ENCODE results near the gene SPSB4. TPM values are rescaled to one million over a fixed set of nuclear protein-coding genes. Genes with fewer than 3 reads are reported as not detected.

SPSB4 gene
- total and polyA plus RNA-seq, 2 of the 8 experiments (the other 6 are each of a cell fraction or from before 2014, with no cell fraction given) = 15.1 to 17.2 TPM

GRCh38 chr3:141100531-141101320 lies 49.6 kb downstream of the SPSB4 start:
- no peak overlapping the region for H3K18ac ChIP-seq (ENCODE audit: extremely low read depth, low read length)
- whole genome bisulfite sequencing, 2 experiments (ENCODE audit: extremely low coverage in 1 of 2, insufficient coverage in 1 of 2, insufficient read length in 1 of 2, insufficient replicate concordance in 2 of 2, low coverage in 1 of 2, low lambda C conversion rate in 2 of 2, missing lambda C conversion rate in 1 of 2) = 96% methylated on average over 8 of the region's 8 CpGs; no CpG with 5 or more reads in 1 of the 2 experiments
- H3K14ac ChIP-seq (ENCODE audit: insufficient read length) = no peak overlapping the region
- no peak overlapping the region for H3K27ac ChIP-seq (ENCODE audit: low read depth, low read length)
- FAIRE-seq = no peak
- H2AFZ ChIP-seq (ENCODE audit: low read length) = no peak overlapping the region
- H3K4ac ChIP-seq (replicated peaks; ENCODE audit: insufficient read length, low read depth, low read length) = no peak overlapping the region
- no peaks in the 10 kb centered on the region for H3K27me3 ChIP-seq (replicated peaks in 1 of 4; ENCODE audit: control insufficient read depth in 3 of 4, extremely low read depth in 1 of 4, insufficient read depth in 3 of 4, low read length in 3 of 4)
- H4K20me1 ChIP-seq (replicated peaks in 1 of 2; ENCODE audit: control insufficient read depth in 1 of 2, insufficient read depth in 2 of 2, low read length in 2 of 2) = no peaks in the 10 kb centered on the region
- H3K23ac ChIP-seq (ENCODE audit: insufficient read length) = no peak overlapping the region
- no peak overlapping the region for H4K91ac ChIP-seq (replicated peaks; ENCODE audit: insufficient read length, low read length)
- no peaks in the 10 kb centered on the region for H3K23me2 ChIP-seq (ENCODE audit: low read depth, low read length)
- peaks cover 0 to 6% of the 10 kb centered on the region in 2 experiments; a peak in 3 of 4 replicates for H3K9me3 ChIP-seq (ENCODE audit: insufficient read depth in 2 of 2, low read depth in 1 of 2, low read length in 1 of 2)
- H3K4me3 ChIP-seq (ENCODE audit: extremely low read depth in 1 of 4, insufficient read depth in 2 of 4, low read depth in 3 of 4, low read length in 4 of 4) = no peak overlapping the region
- CTCF ChIA-PET (ENCODE audit: partially characterized antibody) = interaction anchor here (1.0 to 8.2 kb wide), 4 partner anchors 23 to 178 kb away, joined by 4 to 238 read pairs (median 138); partner anchors contain the start of gene SPSB4
- H4K8ac ChIP-seq (ENCODE audit: extremely low read depth, insufficient read depth, low read length) = no peak overlapping the region
- POLR2A ChIA-PET (ENCODE audit: partially characterized antibody) = interaction anchor here (1.3 kb wide), 1 partner anchor 49 kb away, joined by 3 read pairs; the partner anchor contains the start of gene SPSB4
- DNase-seq (ENCODE audit: low read depth in 1 of 2, low spot score in 2 of 2) = no peak
- no peak overlapping the region for H2BK120ac ChIP-seq (replicated peaks; ENCODE audit: low read depth, low read length)
- no peak overlapping the region for H2BK20ac ChIP-seq (ENCODE audit: low read length)
- no peak overlapping the region for H2AK5ac ChIP-seq (ENCODE audit: low read depth, low read length)
- no peak overlapping the region for H2BK5ac ChIP-seq (ENCODE audit: low read depth, low read length)
- no peak overlapping the region for H2BK12ac ChIP-seq (ENCODE audit: low read depth, low read length)
- H3K79me1 ChIP-seq (ENCODE audit: low read depth, low read length) = no peaks in the 10 kb centered on the region
- H3K9ac ChIP-seq (replicated peaks in 1 of 4; ENCODE audit: extremely low read depth in 1 of 4, low read depth in 3 of 4, low read length in 3 of 4) = no peak overlapping the region
- H3K36me3 ChIP-seq (ENCODE audit: control insufficient read depth in 2 of 4, insufficient read depth in 4 of 4, low read length in 3 of 4) = no peaks in the 10 kb centered on the region
- H2BK15ac ChIP-seq (ENCODE audit: low read length) = no peak overlapping the region
- no peak overlapping the region for H4K5ac ChIP-seq (ENCODE audit: insufficient read length, low read depth, low read length)
- no peak overlapping the region for H3K4me2 ChIP-seq (ENCODE audit: insufficient read depth in 1 of 2, low read depth in 2 of 2, low read length in 2 of 2)
- no peaks in the 10 kb centered on the region for H3K79me2 ChIP-seq (ENCODE audit: control insufficient read depth in 1 of 2, insufficient read depth in 2 of 2, low read length in 2 of 2)
- H3K56ac ChIP-seq (replicated peaks; ENCODE audit: insufficient read length, low read depth, low read length) = no peak overlapping the region
- H3K4me1 ChIP-seq (replicated peaks in 1 of 4; ENCODE audit: control insufficient read depth in 3 of 4, insufficient read depth in 4 of 4, low read length in 3 of 4) = peaks cover 0 to 5% (median 0%) of the 10 kb centered on the region in 4 experiments; a peak in 4 of 7 replicates

Measured in H1 (cell line).